Peyer's patch (tissue), 4 donors: ENCODE data around the gene SLC1A3.

Experiments
- POLR2A ChIP-seq, 2 donors: fragments of 450-650 bp; IDR thresholded peaks; one replicate each; pipeline ENCODE4 v1.5.1; 2017; ENCODE audit warnings: antibody characterized with exemption in 2 of 2, mild to moderate bottlenecking in 2 of 2, moderate library complexity in 2 of 2
- TF ChIP-seq, protein P1 (sequence below), 6 experiments: fragments of 450-650 bp in 4 of 6; fragments of 200-600 bp in 2 of 6; sonication (generic) in 1 of 6; IDR thresholded peaks; one replicate each; pipeline ENCODE4 v1.5.1; 2017 to 2019; ENCODE audit warnings: antibody characterized with exemption in 6 of 6, mild to moderate bottlenecking in 3 of 6, moderate library complexity in 1 of 6

DNA sequence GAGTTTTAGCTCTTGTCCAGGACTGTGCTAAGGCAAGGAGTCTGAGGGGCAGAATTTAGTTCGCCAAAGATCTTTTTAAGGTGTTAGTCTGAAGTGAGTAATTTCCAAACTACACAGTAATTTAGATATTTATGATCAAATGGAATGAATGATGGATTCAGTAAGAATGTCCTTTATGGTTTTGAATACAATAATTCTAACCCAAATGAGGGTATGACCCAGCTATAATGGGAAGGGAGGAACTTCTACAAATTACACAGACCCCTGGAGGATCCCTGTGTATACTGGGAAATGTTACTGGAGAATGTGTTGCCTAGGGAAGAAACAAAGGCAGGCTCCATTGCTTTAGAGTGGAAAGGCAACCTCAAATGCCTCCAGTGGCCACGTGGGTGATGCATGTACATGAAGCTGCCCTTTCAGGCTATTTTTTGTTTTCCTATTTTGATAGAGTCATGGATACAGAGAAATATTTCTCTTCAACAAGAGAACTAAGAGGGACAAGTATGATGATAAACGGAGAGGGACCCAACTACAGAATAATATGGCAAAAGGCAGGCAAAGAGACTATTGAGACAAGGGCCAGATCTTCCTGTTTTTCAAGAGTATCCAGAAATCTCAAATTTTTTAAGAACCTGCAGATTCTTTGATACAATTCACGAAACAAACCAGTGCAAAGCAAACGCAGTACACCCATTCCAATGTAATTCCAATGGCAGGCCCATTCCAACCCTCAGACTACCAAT is 25.4 kb downstream of the SLC1A3 start:
- TF ChIP-seq, protein P1, sequence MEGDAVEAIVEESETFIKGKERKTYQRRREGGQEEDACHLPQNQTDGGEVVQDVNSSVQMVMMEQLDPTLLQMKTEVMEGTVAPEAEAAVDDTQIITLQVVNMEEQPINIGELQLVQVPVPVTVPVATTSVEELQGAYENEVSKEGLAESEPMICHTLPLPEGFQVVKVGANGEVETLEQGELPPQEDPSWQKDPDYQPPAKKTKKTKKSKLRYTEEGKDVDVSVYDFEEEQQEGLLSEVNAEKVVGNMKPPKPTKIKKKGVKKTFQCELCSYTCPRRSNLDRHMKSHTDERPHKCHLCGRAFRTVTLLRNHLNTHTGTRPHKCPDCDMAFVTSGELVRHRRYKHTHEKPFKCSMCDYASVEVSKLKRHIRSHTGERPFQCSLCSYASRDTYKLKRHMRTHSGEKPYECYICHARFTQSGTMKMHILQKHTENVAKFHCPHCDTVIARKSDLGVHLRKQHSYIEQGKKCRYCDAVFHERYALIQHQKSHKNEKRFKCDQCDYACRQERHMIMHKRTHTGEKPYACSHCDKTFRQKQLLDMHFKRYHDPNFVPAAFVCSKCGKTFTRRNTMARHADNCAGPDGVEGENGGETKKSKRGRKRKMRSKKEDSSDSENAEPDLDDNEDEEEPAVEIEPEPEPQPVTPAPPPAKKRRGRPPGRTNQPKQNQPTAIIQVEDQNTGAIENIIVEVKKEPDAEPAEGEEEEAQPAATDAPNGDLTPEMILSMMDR (IDR thresholded peaks at IDR 0.05), result no peak
- no peak for TF ChIP-seq POLR2A (IDR thresholded peaks at IDR 0.05)
